Uterus (tissue), 4 donors: ENCODE measurements around the gene WDFY1. TPM values are rescaled to one million over a fixed set of nuclear protein-coding genes. Genes with fewer than 3 reads are reported as not detected.
A peak's percentile ranks its signal among the peaks of the same experiment; 100 is the strongest.

Source experiments
- DNase-seq, 2 donors: peaks; one replicate each; pipeline ENCODE4 v3.0.0-alpha.2; 2019 to 2020
- H3K27ac ChIP-seq, 2 donors: fragments of 200-600 bp; sonication (generic); 1 replicate in 1 of 2; 2 replicates in 1 of 2; pipeline ENCODE4 v1.5.1; 2016 to 2018
- H3K27me3 ChIP-seq, 2 donors: fragments of 200-600 bp; sonication (generic); one replicate each; pipeline ENCODE4 v1.5.1; 2018 to 2019; ENCODE audit warnings: control low read depth in 1 of 2
- H3K36me3 ChIP-seq, 2 donors: fragments of 200-600 bp; sonication (generic); one replicate each; pipeline ENCODE4 v1.5.1; 2019; ENCODE audit warnings: control low read depth in 1 of 2
- H3K4me1 ChIP-seq, 2 donors: fragments of 200-600 bp; sonication (generic); one replicate each; pipeline ENCODE4 v1.5.1; 2018 to 2019; ENCODE audit warnings: control low read depth in 1 of 2
- H3K4me3 ChIP-seq, 2 donors: fragments of 200-600 bp; sonication (generic); 1 replicate in 1 of 2; 2 replicates in 1 of 2; pipeline ENCODE4 v1.5.1; 2018 to 2019; ENCODE audit warnings: mild to moderate bottlenecking in 1 of 2
- H3K9me3 ChIP-seq, 2 donors: fragments of 200-600 bp; sonication (generic); one replicate each; pipeline ENCODE4 v1.5.1; 2019; ENCODE audit warnings: control low read depth in 1 of 2
- CTCF ChIP-seq, 4 experiments: fragments of 200-600 bp in 2 of 4; fragments of 450-650 bp in 2 of 4; sonication (generic) in 2 of 4; IDR thresholded peaks; one replicate each; pipeline ENCODE4 v1.5.1; 2016 to 2019; ENCODE audit warnings: antibody characterized with exemption in 4 of 4, mild to moderate bottlenecking in 2 of 4, moderate library complexity in 1 of 4
- POLR2A ChIP-seq, 2 donors: fragments of 450-650 bp; IDR thresholded peaks; one replicate each; pipeline ENCODE4 v1.6.1; 2016; ENCODE audit warnings: antibody characterized with exemption in 2 of 2, mild to moderate bottlenecking in 1 of 2, moderate library complexity in 1 of 2
- intact Hi-C: fragments of 100-400 bp; cut with DNase I; formaldehyde crosslinking; loops from one replicate; pipeline ENCODE4 v1.15.1; 2023; ENCODE audit warnings: low total_unique reads
- total RNA-seq, 4 donors: library from RNA; depleted of rRNA in 3 of 4; stranded (reverse); fragments of >200 nt in 3 of 4; gene quantifications; one replicate each; pipeline versions ENCODE4 v1.1.0 to v1.2.4, GENCODE V29; 2014 to 2023
- donor health status: DM: yes; HTN: yes; CAD: no.

Gene WDFY1
- total RNA-seq, 4 donors from 2014 or later = 17.2 to 112 (median 39.1) TPM

DNA sequence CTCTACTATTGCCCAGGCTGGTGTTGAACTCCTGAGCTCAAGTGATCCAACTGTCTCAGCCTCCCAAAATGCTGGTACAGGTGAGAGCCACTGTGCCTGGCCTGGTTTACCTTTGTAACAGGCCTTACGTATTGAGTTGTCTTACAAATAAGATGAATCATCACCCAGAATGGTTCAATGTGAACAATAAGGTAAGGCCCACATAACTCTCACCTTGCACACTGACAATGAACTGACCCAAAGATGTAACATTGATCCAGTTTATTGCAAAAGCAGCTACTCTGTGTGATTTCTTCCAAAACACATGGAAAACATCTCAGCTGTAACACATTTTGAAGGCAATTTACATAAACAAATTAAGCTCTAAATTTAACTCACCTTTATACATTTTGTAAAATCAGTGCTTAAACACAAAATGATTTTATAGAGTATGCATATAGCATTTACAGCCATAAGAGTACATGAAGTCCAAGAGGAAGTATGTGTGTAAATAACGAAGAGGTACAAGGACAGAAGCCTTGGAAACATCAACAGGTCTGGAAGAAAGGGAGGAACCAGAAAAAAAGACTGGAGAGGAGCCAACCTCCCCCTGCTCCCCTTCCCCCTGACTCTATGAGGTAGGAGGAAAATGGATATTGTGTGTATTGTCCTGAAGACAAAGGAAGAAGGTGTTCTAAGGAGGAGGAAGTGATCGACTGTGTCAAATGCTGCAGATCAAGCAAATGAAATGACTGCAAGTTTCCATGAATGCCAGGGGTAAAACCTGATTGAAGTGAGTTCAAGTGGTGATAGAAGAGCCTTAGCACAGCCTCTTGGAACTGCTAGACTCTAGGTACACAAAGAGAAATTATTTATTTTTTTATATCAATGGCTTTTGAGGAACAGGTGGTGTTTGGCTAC, 5.6 kb upstream of the WDFY1 start:
- no peaks in the 10 kb centered on the region for H3K4me1 ChIP-seq
- H3K4me3 ChIP-seq = no peak overlapping the region
- intact Hi-C loops = no loop called here
- TF ChIP-seq CTCF (IDR thresholded peaks at IDR 0.05) (no peak), POLR2A (IDR thresholded peaks at IDR 0.05) (no peak)
- no peak overlapping the region for H3K27ac ChIP-seq
- no peaks in the 10 kb centered on the region for H3K36me3 ChIP-seq
- DNase-seq = no peak
- H3K9me3 ChIP-seq = no peaks in the 10 kb centered on the region
- no peaks in the 10 kb centered on the region for H3K27me3 ChIP-seq

- Histone ChIP-seq H3K4me1 (no peaks in the 10 kb centered on the region), H3K9me3 (no peaks in the 10 kb centered on the region), H3K36me3 (no peaks in the 10 kb centered on the region), H3K27ac (no peak overlapping the region), H3K4me3 (no peak overlapping the region), H3K27me3 (no peaks in the 10 kb centered on the region)
- no peak for DNase-seq
- TF ChIP-seq POLR2A (IDR thresholded peaks at IDR 0.05) = no peak
- TF ChIP-seq CTCF (IDR thresholded peaks at IDR 0.05) = no peak
- intact Hi-C loops = no loop called here
Observed at GRCh38 chr2:223949241-223949840, 4.2 kb upstream of the WDFY1 start.

- Histone ChIP-seq H3K27ac (no peak overlapping the region), H3K4me3 (no peak overlapping the region), H3K36me3 (no peaks in the 10 kb centered on the region), H3K27me3 (no peaks in the 10 kb centered on the region), H3K9me3 (no peaks in the 10 kb centered on the region), H3K4me1 (peaks cover 0 to 5% of the 10 kb centered on the region in 2 donors)
- intact Hi-C loops = no loop called here
- TF ChIP-seq CTCF (IDR thresholded peaks at IDR 0.05) = no peak
- no peak for DNase-seq
Observed at GRCh38 chr2:223947711-223948205, 2.6 kb upstream of the WDFY1 start.

- DNase-seq = no peak
- peaks cover 0 to 5% of the 10 kb centered on the region in 2 donors for H3K4me1 ChIP-seq
- no peaks in the 10 kb centered on the region for H3K27me3 ChIP-seq
- peak overlapping the region in 1 of 2 donors; percentile 91 for H3K4me3 ChIP-seq
- intact Hi-C loops = no loop called here
- no peak overlapping the region for H3K27ac ChIP-seq
- TF ChIP-seq CTCF (IDR thresholded peaks at IDR 0.05) (no peak), POLR2A (IDR thresholded peaks at IDR 0.05) (no peak)
- H3K36me3 ChIP-seq = no peaks in the 10 kb centered on the region
- H3K9me3 ChIP-seq = no peaks in the 10 kb centered on the region
Observed at GRCh38 chr2:223945755-223946154, 620 bp upstream of the WDFY1 start.

DNA sequence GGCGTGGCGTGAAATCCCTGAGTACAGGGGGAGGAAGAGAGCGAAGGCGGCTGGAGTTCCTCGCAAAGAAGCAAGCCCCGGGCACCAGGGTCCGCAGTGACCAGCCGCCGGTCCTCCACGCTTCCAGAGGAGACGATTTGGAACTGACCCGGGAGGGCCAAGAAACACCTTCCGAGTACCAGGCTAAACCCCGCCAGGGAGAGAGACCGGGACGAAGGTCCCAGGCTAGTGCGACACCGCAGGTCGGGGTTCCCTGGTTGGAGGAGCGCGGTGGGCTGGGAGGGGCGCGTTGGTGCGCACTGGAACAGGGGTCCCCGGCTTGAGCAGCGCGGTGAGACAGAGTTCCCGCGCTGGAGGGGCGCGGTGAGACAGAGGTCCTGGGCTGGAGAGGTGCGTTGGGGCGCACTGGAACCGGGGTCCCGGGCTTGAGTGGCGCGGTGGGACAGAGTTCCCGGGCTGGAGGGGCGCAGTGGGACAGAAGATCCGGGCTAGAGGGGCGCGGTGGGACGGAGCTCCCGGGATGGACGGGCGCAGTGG, 901 bp downstream of the WDFY1 start:
- H3K27me3 ChIP-seq = no peaks in the 10 kb centered on the region
- DNase-seq = peak; percentile 23 to 27
- H3K4me1 ChIP-seq = peaks cover 0 to 5% of the 10 kb centered on the region in 2 donors
- TF ChIP-seq POLR2A (IDR thresholded peaks at IDR 0.05) = no peak
- no peak for TF ChIP-seq CTCF (IDR thresholded peaks at IDR 0.05)
- H3K36me3 ChIP-seq = no peaks in the 10 kb centered on the region
- intact Hi-C loops = no loop called here
- H3K4me3 ChIP-seq = peak overlapping the region; percentile 86 to 91
- no peaks in the 10 kb centered on the region for H3K9me3 ChIP-seq
- peak overlapping the region; percentile 90 to 95 for H3K27ac ChIP-seq
